Measurements from ENCODE around the gene GCLC. TPM values are rescaled to one million over a fixed set of nuclear protein-coding genes. Genes with fewer than 3 reads are reported as not detected.

The GCLC gene
- total and polyA plus RNA-seq, 2 donors (not counting 1 experiment from before 2014, with no cell fraction given): 10.7 to 25.8 TPM

- WGBS (ENCODE audit: insufficient coverage): no CpG with 5 or more reads among the region's 7 CpGs
- POLR2A ChIA-PET: no interaction called here
Observed at GRCh38 chr6:53541900-53542299, 3.0 kb downstream of the GCLC start.

More at GRCh38 chr6:53541900-53542299, 3.0 kb downstream of the GCLC start:
- H3K79me2 ChIP-seq (ENCODE audit: control insufficient read depth, insufficient read depth, low read length): peaks cover 47% of the 10 kb centered on the region
- peaks cover 0 to 4% (median 0%) of the 10 kb centered on the region in 3 donors for H3K9me3 ChIP-seq (ENCODE audit: control extremely low read depth in 1 of 3, control insufficient read depth in 2 of 3, insufficient read depth in 1 of 3, low read length in 2 of 3)
- DNase-seq: no peak
- no peak overlapping the region for H3K27ac ChIP-seq (ENCODE audit: low read length in 2 of 2)
- intact Hi-C loops (cut with micrococcal nuclease): loop anchor here (10.0 kb wide), 1 partner anchor 1257 kb away; the partner anchor contains the start of gene MCM3
- H3K4me1 ChIP-seq (ENCODE audit: control insufficient read depth in 2 of 2, insufficient read depth in 2 of 2, low read length in 2 of 2): peaks cover 10 to 20% of the 10 kb centered on the region in 2 donors
- Mint-ChIP-seq H3K27ac (no peak overlapping the region), H3K27me3 (no peaks in the 10 kb centered on the region), H3K9me3 (ENCODE audit: insufficient read depth) (no peaks in the 10 kb centered on the region), H3K4me1 (peaks cover 40% of the 10 kb centered on the region), H3K4me3 (no peak overlapping the region)
- TF ChIP-seq EZH2 (IDR thresholded peaks at IDR 0.05; ENCODE audit: borderline replicate concordance, insufficient read depth, low read depth, low read length, poor library complexity, severe bottlenecking) (no peak), CTCF (IDR thresholded peaks at IDR 0.05) (no peak)
- CTCF ChIA-PET: no interaction called here
- no peak for ATAC-seq (ENCODE audit: low read depth)
- no peaks in the 10 kb centered on the region for H3K36me3 ChIP-seq (replicated peaks in 1 of 2; ENCODE audit: control extremely low read depth in 1 of 2, control insufficient read depth in 1 of 2, extremely low read depth in 1 of 2, insufficient read depth in 2 of 2, low read length in 1 of 2)
- H4K20me1 ChIP-seq (ENCODE audit: control insufficient read depth, insufficient read depth, low read length, poor library complexity, severe bottlenecking): peaks cover 19% of the 10 kb centered on the region
- no peak overlapping the region for H3K9ac ChIP-seq (ENCODE audit: low read length)
- H2AFZ ChIP-seq (ENCODE audit: insufficient read depth, low read depth, low read length, poor library complexity, severe bottlenecking): no peak overlapping the region
- no peak overlapping the region for H3K4me2 ChIP-seq (replicated peaks; ENCODE audit: low read depth, low read length, poor library complexity, severe bottlenecking)
- H3K4me3 ChIP-seq (ENCODE audit: control extremely low read depth in 1 of 5, extremely low read depth in 1 of 5, insufficient read depth in 1 of 5, low read depth in 2 of 5, low read length in 4 of 5): no peak overlapping the region
- no peaks in the 10 kb centered on the region for H3K27me3 ChIP-seq (replicated peaks in 1 of 4; ENCODE audit: control extremely low read depth in 1 of 4, control insufficient read depth in 3 of 4, insufficient read depth in 4 of 4, low read length in 3 of 4)

All from B cell (primary cell).